Measurements from ENCODE around the gene KCNAB2.

- TF ChIP-seq CTCF (IDR thresholded peaks at IDR 0.05) (no peak), POLR2A (IDR thresholded peaks at IDR 0.05) (no peak)
Observed at GRCh38 chr1:6005276-6005917, 40.3 kb upstream of the KCNAB2 start.

All from right lobe of liver (tissue), 4 donors.